Esophagus squamous epithelium (tissue), 4 donors: ENCODE data around the gene ELL2.

Experiments used
- CTCF ChIP-seq, 6 experiments: fragments of 450-650 bp in 4 of 6; fragments of 200-600 bp in 2 of 6; sonication (generic) in 2 of 6; IDR thresholded peaks; one replicate each; pipeline ENCODE4 v1.5.1; 2016 to 2019; ENCODE audit warnings: antibody characterized with exemption in 6 of 6, mild to moderate bottlenecking in 4 of 6, moderate library complexity in 4 of 6
- POLR2A ChIP-seq, 4 donors: fragments of 450-650 bp; IDR thresholded peaks; one replicate each; pipeline ENCODE4 v1.6.1; 2017; ENCODE audit warnings: antibody characterized with exemption in 4 of 4, mild to moderate bottlenecking in 4 of 4, moderate library complexity in 3 of 4

GRCh38 chr5:95856501-95856981, 105.1 kb downstream of the ELL2 start:
- no peak for TF ChIP-seq CTCF (IDR thresholded peaks at IDR 0.05)
- TF ChIP-seq POLR2A (IDR thresholded peaks at IDR 0.05), result no peak
